Measurements from ENCODE around the gene RER1.

RER1 gene

GRCh38 chr1:2354511-2355372, 36.9 kb upstream of the RER1 start:
- DNase-seq, result no peak

GRCh38 chr1:2355373-2356261, 36.0 kb upstream of the RER1 start:
- no peak for DNase-seq

- no peak for DNase-seq
These were observed 35.2 kb upstream of the RER1 start for GRCh38 chr1:2356401-2356800.

- no peak for DNase-seq
These were observed 34.5 kb upstream of the RER1 start for GRCh38 chr1:2356911-2357845.

- no peak for DNase-seq
These were observed 33.6 kb upstream of the RER1 start for GRCh38 chr1:2358072-2358471.

GRCh38 chr1:2358651-2359640, 32.7 kb upstream of the RER1 start:
- no peak for DNase-seq

- DNase-seq, result no peak
These were observed 30.9 kb upstream of the RER1 start for GRCh38 chr1:2360588-2361364.

- DNase-seq, result no peak
These were observed 27.7 kb upstream of the RER1 start for GRCh38 chr1:2363847-2364513.

GRCh38 chr1:2368053-2368744, 23.4 kb upstream of the RER1 start:
- no peak for DNase-seq

GRCh38 chr1:2372551-2373490, 18.8 kb upstream of the RER1 start:
- DNase-seq, result no peak

GRCh38 chr1:2373551-2374251, 17.9 kb upstream of the RER1 start:
- no peak for DNase-seq

GRCh38 chr1:2374252-2375155, 17.1 kb upstream of the RER1 start:
- DNase-seq, result no peak

- no peak for DNase-seq
These were observed 16.3 kb upstream of the RER1 start for GRCh38 chr1:2375246-2375922.

GRCh38 chr1:2375923-2376260, 15.7 kb upstream of the RER1 start:
- no peak for DNase-seq

- DNase-seq, result no peak
These were observed 15.3 kb upstream of the RER1 start for GRCh38 chr1:2376261-2376741.

Data from NCI-H2081 (cell line).